Chondrocyte (in vitro differentiated cells): ENCODE measurements around the gene ANKH. TPM values are rescaled to one million over a fixed set of nuclear protein-coding genes. Genes with fewer than 3 reads are reported as not detected.
A peak's percentile ranks its signal among the peaks of the same experiment; 100 is the strongest.

Source experiments
- DNase-seq: peaks from one replicate; pipeline ENCODE4 v3.0.0; 2021; ENCODE audit warnings: mixed read lengths, low spot score
- H3K27ac Mint-ChIP-seq: one replicate; pipeline ENCODE4 v1.8.0; 2021; ENCODE audit warnings: mild to moderate bottlenecking, moderate library complexity, mixed read lengths; ENCODE audit not compliant: unreplicated experiment
- H3K27me3 Mint-ChIP-seq: 2 replicates; pipeline ENCODE4 v1.8.0; 2021; ENCODE audit warnings: low read depth, mixed read lengths
- H3K36me3 Mint-ChIP-seq: 2 replicates; pipeline ENCODE4 v1.8.0; 2021; ENCODE audit warnings: low read depth, mixed read lengths
- H3K4me1 Mint-ChIP-seq: 2 replicates; pipeline ENCODE4 v1.8.0; 2021; ENCODE audit warnings: low read depth, mild to moderate bottlenecking, mixed read lengths
- H3K4me3 Mint-ChIP-seq: one replicate; pipeline ENCODE4 v1.8.0; 2021; ENCODE audit warnings: mild to moderate bottlenecking, moderate library complexity, mixed read lengths; ENCODE audit not compliant: unreplicated experiment
- H3K9me3 Mint-ChIP-seq: 2 replicates; pipeline ENCODE4 v1.8.0; 2021; ENCODE audit warnings: low read depth, mixed read lengths
- CTCF ChIP-seq: fragments of 200-600 bp; sonication (generic); IDR thresholded peaks from 2 replicates; pipeline ENCODE4 v1.5.0; 2021; ENCODE audit warnings: antibody characterized with exemption, mild to moderate bottlenecking, moderate library complexity
- total RNA-seq: library from RNA; stranded (reverse); gene quantifications from 3 replicates; pipeline ENCODE4 v1.2.1, GENCODE V29; 2021

Gene ANKH
- total RNA-seq, 1 donor from 2014 or later, result 114 TPM

- Mint-ChIP-seq H3K9me3 (no peaks in the 10 kb centered on the region), H3K36me3 (peaks cover 23% of the 10 kb centered on the region), H3K4me1 (peaks cover 40% of the 10 kb centered on the region), H3K4me3 (no peak overlapping the region), H3K27me3 (no peaks in the 10 kb centered on the region), H3K27ac (peak overlapping the region; percentile 27)
- TF ChIP-seq CTCF, result no peak
- DNase-seq, result no peak
Measured at GRCh38 chr5:14678773-14679334, 192.7 kb downstream of the ANKH start.

- Mint-ChIP-seq H3K9me3 (no peaks in the 10 kb centered on the region), H3K27ac (peak overlapping the region; percentile 43), H3K36me3 (peaks cover 11% of the 10 kb centered on the region), H3K27me3 (no peaks in the 10 kb centered on the region), H3K4me3 (no peak overlapping the region), H3K4me1 (peaks cover 63% of the 10 kb centered on the region)
- TF ChIP-seq CTCF, result no peak
- no peak for DNase-seq
Measured at GRCh38 chr5:14676320-14676719, 195.3 kb downstream of the ANKH start.

GRCh38 chr5:14675865-14676300 lies 195.7 kb downstream of the ANKH start:
- Mint-ChIP-seq H3K9me3 (no peaks in the 10 kb centered on the region), H3K4me1 (peaks cover 67% of the 10 kb centered on the region), H3K4me3 (no peak overlapping the region), H3K36me3 (peaks cover 9% of the 10 kb centered on the region), H3K27me3 (no peaks in the 10 kb centered on the region), H3K27ac (peak overlapping the region; percentile 43)
- no peak for TF ChIP-seq CTCF
- DNase-seq, result no peak

- TF ChIP-seq CTCF, result no peak
- DNase-seq, result no peak
- peaks cover 69% of the 10 kb centered on the region for H3K4me1 Mint-ChIP-seq
- H3K36me3 Mint-ChIP-seq, result peaks cover 6% of the 10 kb centered on the region
- H3K4me3 Mint-ChIP-seq, result no peak overlapping the region
- no peaks in the 10 kb centered on the region for H3K9me3 Mint-ChIP-seq
- no peaks in the 10 kb centered on the region for H3K27me3 Mint-ChIP-seq
- H3K27ac Mint-ChIP-seq, result no peak overlapping the region
Measured at GRCh38 chr5:14674983-14675854, 196.4 kb downstream of the ANKH start.

GRCh38 chr5:14673443-14673842 lies 198.1 kb downstream of the ANKH start:
- H3K27me3 Mint-ChIP-seq, result no peaks in the 10 kb centered on the region
- H3K4me3 Mint-ChIP-seq, result no peak overlapping the region
- peaks cover 5% of the 10 kb centered on the region for H3K36me3 Mint-ChIP-seq
- H3K9me3 Mint-ChIP-seq, result no peaks in the 10 kb centered on the region
- DNase-seq, result no peak
- TF ChIP-seq CTCF, result no peak
- no peak overlapping the region for H3K27ac Mint-ChIP-seq
- peaks cover 71% of the 10 kb centered on the region for H3K4me1 Mint-ChIP-seq
